A549 (cell line): ENCODE data around the gene TBCK.

ENCODE experiments used
- BHLHE40 ChIP-seq: IDR thresholded peaks from 2 replicates; pipeline ENCODE4 v1.6.1; 2012; ENCODE audit warnings: low read depth, low read length, inconsistent platforms
- CTCF ChIP-seq: fragments of >200 bp; sonication (Bioruptor Twin); formaldehyde crosslinking; IDR thresholded peaks from 3 replicates; pipeline ENCODE4 v1.5.1; 2016
- POLR2A ChIP-seq: IDR thresholded peaks from 2 replicates; pipeline ENCODE4 v1.6.1; 2012; ENCODE audit warnings: mild to moderate bottlenecking, low read length
- RNF2 ChIP-seq: fragments of 200-600 bp; sonication (generic); IDR thresholded peaks from 2 replicates; pipeline ENCODE4 v1.6.1; 2016; ENCODE audit warnings: low read depth, mild to moderate bottlenecking, antibody characterized with exemption, moderate library complexity, borderline replicate concordance
- ZC3H11A ChIP-seq: fragments of 450-650 bp; IDR thresholded peaks from 2 replicates; pipeline ENCODE4 v1.6.1; 2014; ENCODE audit warnings: antibody characterized with exemption, mild to moderate bottlenecking

- TF ChIP-seq CTCF, result no peak
- TF ChIP-seq RNF2, result no peak
- no peak for TF ChIP-seq POLR2A
- TF ChIP-seq BHLHE40, result no peak
- TF ChIP-seq ZC3H11A, result no peak
Observed at GRCh38 chr4:106149026-106149425, 167.0 kb downstream of the TBCK start.
